Measurements from ENCODE around the gene HPGDS. TPM values are rescaled to one million over a fixed set of nuclear protein-coding genes. Genes with fewer than 3 reads are reported as not detected.
"Not testable (repeated sequence)": the region's sequence is repeated elsewhere in the genome, so short reads cannot be mapped to it uniquely, and the experiment has no call there.

HPGDS gene
- total RNA-seq, 1 experiment from 2014 or later, result not detected

DNA sequence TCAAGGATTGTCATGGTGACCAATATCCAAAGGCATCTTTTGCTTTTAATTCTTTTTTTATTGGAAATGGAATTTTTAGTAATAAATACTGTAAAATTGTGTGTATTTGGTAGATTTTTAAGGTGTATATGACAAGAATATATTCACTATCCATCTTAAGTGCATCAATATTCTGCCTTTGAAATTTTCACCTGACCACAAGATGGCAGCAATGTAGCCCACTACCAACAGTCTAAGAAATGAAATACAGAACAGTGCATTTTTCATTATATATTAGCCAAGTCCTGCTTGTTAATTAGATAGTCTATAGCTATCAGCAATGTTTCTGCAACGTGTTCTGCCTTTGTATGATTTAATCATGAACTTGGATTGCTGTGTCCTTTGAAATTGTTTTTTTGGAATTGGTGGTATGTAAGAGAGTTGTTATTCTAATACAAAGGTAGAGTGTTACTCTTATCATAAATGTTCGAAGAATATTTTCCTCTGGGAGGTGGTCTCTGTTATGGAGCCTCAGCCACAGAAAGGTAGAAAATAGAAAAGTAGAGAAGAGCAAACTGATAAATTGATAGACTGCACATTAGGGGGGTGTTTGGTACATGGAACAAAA lies 38.2 kb downstream of the HPGDS start:
- ChIA-PET CTCF (no interaction called here), POLR2A (no interaction called here)
- H3K27me3 Mint-ChIP-seq (ENCODE audit: low read depth), result no peaks in the 10 kb centered on the region
- H3K4me3 Mint-ChIP-seq, result no peak overlapping the region
- H3K36me3 Mint-ChIP-seq, result no peaks in the 10 kb centered on the region
- no peaks in the 10 kb centered on the region for H3K9me3 Mint-ChIP-seq
- H3K27ac Mint-ChIP-seq, result no peak overlapping the region
- peaks cover 7% of the 10 kb centered on the region for H3K4me1 Mint-ChIP-seq
- DNase-seq (ENCODE audit: low spot score), result no peak
- no peak for TF ChIP-seq JUN (CRISPR knock-in tag; IDR thresholded peaks at IDR 0.05)
- TF ChIP-seq, protein P1, sequence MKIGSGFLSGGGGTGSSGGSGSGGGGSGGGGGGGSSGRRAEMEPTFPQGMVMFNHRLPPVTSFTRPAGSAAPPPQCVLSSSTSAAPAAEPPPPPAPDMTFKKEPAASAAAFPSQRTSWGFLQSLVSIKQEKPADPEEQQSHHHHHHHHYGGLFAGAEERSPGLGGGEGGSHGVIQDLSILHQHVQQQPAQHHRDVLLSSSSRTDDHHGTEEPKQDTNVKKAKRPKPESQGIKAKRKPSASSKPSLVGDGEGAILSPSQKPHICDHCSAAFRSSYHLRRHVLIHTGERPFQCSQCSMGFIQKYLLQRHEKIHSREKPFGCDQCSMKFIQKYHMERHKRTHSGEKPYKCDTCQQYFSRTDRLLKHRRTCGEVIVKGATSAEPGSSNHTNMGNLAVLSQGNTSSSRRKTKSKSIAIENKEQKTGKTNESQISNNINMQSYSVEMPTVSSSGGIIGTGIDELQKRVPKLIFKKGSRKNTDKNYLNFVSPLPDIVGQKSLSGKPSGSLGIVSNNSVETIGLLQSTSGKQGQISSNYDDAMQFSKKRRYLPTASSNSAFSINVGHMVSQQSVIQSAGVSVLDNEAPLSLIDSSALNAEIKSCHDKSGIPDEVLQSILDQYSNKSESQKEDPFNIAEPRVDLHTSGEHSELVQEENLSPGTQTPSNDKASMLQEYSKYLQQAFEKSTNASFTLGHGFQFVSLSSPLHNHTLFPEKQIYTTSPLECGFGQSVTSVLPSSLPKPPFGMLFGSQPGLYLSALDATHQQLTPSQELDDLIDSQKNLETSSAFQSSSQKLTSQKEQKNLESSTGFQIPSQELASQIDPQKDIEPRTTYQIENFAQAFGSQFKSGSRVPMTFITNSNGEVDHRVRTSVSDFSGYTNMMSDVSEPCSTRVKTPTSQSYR (CRISPR knock-in tag; IDR thresholded peaks at IDR 0.05), result no peak
- TF ChIP-seq CREB1 (CRISPR knock-in tag; IDR thresholded peaks at IDR 0.05), result no peak
- TF ChIP-seq NFATC4 (CRISPR knock-in tag; IDR thresholded peaks at IDR 0.05), result no peak
- no peak for TF ChIP-seq ZNF423 (CRISPR knock-in tag; IDR thresholded peaks at IDR 0.05)
- no peak for TF ChIP-seq MXD4 (CRISPR knock-in tag; IDR thresholded peaks at IDR 0.05; ENCODE audit: borderline replicate concordance)
- TF ChIP-seq ZNF263 (CRISPR knock-in tag; IDR thresholded peaks at IDR 0.05; ENCODE audit: low read depth), result no peak
- TF ChIP-seq, protein P2, sequence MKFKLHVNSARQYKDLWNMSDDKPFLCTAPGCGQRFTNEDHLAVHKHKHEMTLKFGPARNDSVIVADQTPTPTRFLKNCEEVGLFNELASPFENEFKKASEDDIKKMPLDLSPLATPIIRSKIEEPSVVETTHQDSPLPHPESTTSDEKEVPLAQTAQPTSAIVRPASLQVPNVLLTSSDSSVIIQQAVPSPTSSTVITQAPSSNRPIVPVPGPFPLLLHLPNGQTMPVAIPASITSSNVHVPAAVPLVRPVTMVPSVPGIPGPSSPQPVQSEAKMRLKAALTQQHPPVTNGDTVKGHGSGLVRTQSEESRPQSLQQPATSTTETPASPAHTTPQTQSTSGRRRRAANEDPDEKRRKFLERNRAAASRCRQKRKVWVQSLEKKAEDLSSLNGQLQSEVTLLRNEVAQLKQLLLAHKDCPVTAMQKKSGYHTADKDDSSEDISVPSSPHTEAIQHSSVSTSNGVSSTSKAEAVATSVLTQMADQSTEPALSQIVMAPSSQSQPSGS (CRISPR knock-in tag; IDR thresholded peaks at IDR 0.05; ENCODE audit: borderline replicate concordance, low read depth), result no peak
- TF ChIP-seq, protein P3, sequence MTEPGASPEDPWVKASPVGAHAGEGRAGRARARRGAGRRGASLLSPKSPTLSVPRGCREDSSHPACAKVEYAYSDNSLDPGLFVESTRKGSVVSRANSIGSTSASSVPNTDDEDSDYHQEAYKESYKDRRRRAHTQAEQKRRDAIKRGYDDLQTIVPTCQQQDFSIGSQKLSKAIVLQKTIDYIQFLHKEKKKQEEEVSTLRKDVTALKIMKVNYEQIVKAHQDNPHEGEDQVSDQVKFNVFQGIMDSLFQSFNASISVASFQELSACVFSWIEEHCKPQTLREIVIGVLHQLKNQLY (CRISPR knock-in tag; IDR thresholded peaks at IDR 0.05), result no peak
- no peak for TF ChIP-seq ZNF219 (CRISPR knock-in tag; IDR thresholded peaks at IDR 0.05; ENCODE audit: borderline replicate concordance)
- TF ChIP-seq SMAD4 (CRISPR knock-in tag; IDR thresholded peaks at IDR 0.05), result no peak
- TF ChIP-seq, protein P4, sequence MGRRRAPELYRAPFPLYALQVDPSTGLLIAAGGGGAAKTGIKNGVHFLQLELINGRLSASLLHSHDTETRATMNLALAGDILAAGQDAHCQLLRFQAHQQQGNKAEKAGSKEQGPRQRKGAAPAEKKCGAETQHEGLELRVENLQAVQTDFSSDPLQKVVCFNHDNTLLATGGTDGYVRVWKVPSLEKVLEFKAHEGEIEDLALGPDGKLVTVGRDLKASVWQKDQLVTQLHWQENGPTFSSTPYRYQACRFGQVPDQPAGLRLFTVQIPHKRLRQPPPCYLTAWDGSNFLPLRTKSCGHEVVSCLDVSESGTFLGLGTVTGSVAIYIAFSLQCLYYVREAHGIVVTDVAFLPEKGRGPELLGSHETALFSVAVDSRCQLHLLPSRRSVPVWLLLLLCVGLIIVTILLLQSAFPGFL (CRISPR knock-in tag; IDR thresholded peaks at IDR 0.05; ENCODE audit: borderline replicate concordance), result no peak
- peak; percentile 63; the same call in 1 of the 2 replicates for ATAC-seq

DNA sequence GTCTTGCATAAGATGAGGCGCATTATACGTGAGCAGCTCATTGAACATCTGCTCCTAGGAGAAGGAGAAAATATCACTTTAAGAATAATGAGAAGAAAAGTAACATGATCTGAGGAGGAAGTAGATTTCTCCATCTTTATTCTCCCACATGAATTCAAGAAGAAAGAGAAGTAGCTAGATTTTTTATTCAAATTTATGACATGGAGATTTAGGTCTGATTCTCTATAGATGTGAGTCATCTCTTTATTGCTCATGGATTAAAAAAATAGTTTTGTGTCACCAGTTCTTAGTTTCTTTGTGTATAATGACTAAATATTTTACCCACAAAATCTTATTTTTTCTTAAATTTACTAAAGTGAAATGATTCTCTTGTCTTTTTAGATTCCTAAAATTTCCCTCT lies 40.4 kb downstream of the HPGDS start:
- Mint-ChIP-seq H3K36me3 (no peaks in the 10 kb centered on the region), H3K27me3 (ENCODE audit: low read depth) (no peaks in the 10 kb centered on the region), H3K9me3 (no peaks in the 10 kb centered on the region), H3K4me3 (no peak overlapping the region), H3K4me1 (peaks cover 7% of the 10 kb centered on the region), H3K27ac (no peak overlapping the region)
- DNase-seq (ENCODE audit: low spot score) (no peak), ATAC-seq (no peak)
- no peak for TF ChIP-seq CREB1 (CRISPR knock-in tag; IDR thresholded peaks at IDR 0.05)
- ChIA-PET POLR2A (no interaction called here), CTCF (no interaction called here)

DNA sequence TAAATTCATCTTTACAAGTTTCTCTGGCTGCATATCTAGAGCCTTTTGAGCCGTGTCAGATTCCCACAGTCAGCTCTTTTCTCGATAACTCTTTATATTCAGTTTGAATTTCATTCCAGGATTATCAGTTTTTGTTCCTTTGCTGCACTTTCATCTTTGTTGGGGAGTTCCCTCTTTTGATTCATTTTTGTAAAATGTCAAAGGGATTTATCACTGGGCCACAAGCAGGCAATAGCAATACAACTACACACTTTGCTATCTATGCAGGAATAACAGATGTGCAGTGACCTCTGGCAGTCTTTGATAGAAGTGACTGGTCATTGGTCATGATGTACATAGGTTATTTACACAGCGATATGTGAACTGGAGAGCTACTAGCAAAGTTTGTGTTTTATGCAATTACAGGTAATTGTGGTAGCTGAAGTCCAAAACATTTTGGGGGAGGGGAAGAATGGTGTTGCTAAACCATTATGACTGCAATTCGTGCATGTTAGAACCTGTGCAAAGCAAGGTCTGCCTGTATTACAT lies 43.8 kb downstream of the HPGDS start:
- ChIA-PET POLR2A (no interaction called here), CTCF (no interaction called here)
- TF ChIP-seq ESRRA (CRISPR knock-in tag; IDR thresholded peaks at IDR 0.05; ENCODE audit: borderline replicate concordance), result no peak
- peak; percentile 35; the same call in 1 of the 2 replicates for TF ChIP-seq GABPB1 (CRISPR knock-in tag; IDR thresholded peaks at IDR 0.05)
- no peaks in the 10 kb centered on the region for H3K27me3 Mint-ChIP-seq (ENCODE audit: low read depth)
- H3K36me3 Mint-ChIP-seq, result no peaks in the 10 kb centered on the region
- H3K27ac Mint-ChIP-seq, result no peak overlapping the region
- no peaks in the 10 kb centered on the region for H3K4me1 Mint-ChIP-seq
- H3K4me3 Mint-ChIP-seq, result no peak overlapping the region
- ATAC-seq, result no peak
- H3K9me3 Mint-ChIP-seq, result no peaks in the 10 kb centered on the region
- DNase-seq (ENCODE audit: low spot score), result no peak

DNA sequence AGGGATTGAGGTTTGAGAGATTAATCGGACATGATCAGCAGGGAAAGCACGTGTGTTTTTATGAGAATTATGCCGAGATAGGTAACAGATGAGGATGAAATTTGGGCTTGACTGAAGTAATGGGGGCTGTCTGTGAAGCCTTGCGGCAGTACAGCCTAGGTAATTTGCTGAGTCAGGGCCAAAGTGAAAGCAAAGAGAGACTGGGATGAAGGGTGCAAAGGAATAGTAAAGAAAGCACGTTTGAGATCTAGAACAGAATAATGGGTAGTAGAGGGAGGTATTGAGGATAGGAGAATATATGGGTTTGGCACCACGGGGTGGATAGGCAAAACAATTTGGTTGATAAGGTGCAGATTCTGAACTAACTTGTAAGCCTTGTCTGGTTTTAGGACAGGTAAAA lies 47.2 kb downstream of the HPGDS start:
- POLR2A ChIA-PET; H3K27me3 Mint-ChIP-seq (ENCODE audit: low read depth); H3K36me3 Mint-ChIP-seq; ATAC-seq; H3K4me1 Mint-ChIP-seq; H3K9me3 Mint-ChIP-seq; CTCF ChIA-PET; H3K4me3 Mint-ChIP-seq; H3K27ac Mint-ChIP-seq; DNase-seq (ENCODE audit: low spot score): not testable (repeated sequence)

DNA sequence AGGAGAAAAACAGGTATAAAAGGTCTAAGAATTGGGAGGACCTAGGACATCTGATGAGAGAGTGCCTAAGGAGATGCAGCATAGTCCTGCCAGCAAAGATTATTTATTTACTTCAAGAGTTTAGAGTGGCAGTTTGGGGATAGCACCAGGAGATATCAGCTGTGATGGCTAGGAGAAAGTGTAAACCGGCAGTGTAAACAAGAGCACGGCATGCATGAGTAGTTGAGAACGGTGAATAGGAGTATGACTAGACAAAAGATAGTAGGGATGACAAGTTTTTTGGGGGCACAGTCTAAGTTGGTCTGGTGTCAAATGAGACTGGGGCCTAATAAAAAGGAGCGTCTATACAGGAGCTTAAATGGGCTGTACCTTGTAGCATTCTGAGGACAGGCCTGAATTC lies 48.7 kb downstream of the HPGDS start:
- H3K4me3 Mint-ChIP-seq; H3K27me3 Mint-ChIP-seq (ENCODE audit: low read depth); H3K9me3 Mint-ChIP-seq; POLR2A ChIA-PET; CTCF ChIA-PET; ATAC-seq; DNase-seq (ENCODE audit: low spot score); H3K4me1 Mint-ChIP-seq; H3K36me3 Mint-ChIP-seq: not testable (repeated sequence)
- peak overlapping the region; percentile 54; the same call in 1 of the 2 replicates for H3K27ac Mint-ChIP-seq
